Fibroblast of pulmonary artery (primary cell): Measurements from ENCODE around the gene DNAJC13.

Experiments used
- DNase-seq: peaks from one replicate; pipeline ENCODE4 v3.0.0-alpha.2; 2010; ENCODE audit warnings: low read depth
- H3K4me3 ChIP-seq: replicated peaks from 2 replicates; pipeline ENCODE4 v1.5.1; 2011; ENCODE audit warnings: low read depth, mild to moderate bottlenecking, control low read depth, low read length, moderate library complexity
- TF ChIP-seq, protein P1 (sequence below): IDR thresholded peaks from 2 replicates; pipeline ENCODE4 v1.5.1; 2011; ENCODE audit warnings: mild to moderate bottlenecking, control low read depth, low read length, inconsistent platforms; ENCODE audit errors: missing control alignments

DNAJC13 gene

DNA sequence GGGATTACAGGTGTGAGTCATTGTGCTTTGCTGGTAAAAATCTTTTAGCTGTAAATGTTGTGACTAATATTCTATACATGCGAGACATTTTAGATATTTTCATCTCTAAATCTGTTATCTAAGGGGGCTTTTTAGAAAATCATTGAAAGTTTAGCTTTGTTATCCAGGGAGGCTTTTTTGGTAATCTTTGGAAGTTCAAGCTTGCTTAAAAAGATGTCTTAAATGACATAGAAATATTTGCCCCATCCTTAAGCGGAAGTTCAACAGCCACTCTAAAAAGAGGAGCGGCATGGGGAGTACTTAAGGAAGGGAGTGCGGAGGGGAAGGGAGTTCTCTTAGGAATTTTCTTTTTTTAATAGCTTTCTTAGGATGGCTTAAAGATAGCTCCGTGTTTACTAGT, 26.1 kb downstream of the DNAJC13 start:
- no peak overlapping the region for H3K4me3 ChIP-seq
- TF ChIP-seq, protein P1, sequence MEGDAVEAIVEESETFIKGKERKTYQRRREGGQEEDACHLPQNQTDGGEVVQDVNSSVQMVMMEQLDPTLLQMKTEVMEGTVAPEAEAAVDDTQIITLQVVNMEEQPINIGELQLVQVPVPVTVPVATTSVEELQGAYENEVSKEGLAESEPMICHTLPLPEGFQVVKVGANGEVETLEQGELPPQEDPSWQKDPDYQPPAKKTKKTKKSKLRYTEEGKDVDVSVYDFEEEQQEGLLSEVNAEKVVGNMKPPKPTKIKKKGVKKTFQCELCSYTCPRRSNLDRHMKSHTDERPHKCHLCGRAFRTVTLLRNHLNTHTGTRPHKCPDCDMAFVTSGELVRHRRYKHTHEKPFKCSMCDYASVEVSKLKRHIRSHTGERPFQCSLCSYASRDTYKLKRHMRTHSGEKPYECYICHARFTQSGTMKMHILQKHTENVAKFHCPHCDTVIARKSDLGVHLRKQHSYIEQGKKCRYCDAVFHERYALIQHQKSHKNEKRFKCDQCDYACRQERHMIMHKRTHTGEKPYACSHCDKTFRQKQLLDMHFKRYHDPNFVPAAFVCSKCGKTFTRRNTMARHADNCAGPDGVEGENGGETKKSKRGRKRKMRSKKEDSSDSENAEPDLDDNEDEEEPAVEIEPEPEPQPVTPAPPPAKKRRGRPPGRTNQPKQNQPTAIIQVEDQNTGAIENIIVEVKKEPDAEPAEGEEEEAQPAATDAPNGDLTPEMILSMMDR: no peak
- DNase-seq: no peak

DNA sequence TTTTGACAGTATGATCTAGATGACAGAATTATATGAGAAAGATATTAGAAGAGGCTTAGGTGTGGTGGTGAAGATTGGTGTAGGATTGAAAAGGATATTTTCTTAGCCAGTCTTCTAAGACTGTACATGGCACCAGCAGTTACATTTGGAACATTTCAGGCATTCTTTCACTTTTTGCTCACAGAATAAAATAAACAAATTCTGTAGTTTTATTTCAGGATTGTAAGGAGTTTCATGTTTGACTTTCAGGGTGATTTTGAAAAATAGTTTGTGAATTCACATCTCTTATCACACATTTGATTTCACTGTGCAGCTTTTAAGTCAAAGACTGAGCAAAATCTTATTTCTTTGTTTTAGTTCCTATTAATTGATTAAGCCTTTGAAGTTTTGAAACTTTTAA, 27.1 kb downstream of the DNAJC13 start:
- no peak overlapping the region for H3K4me3 ChIP-seq
- DNase-seq: no peak
- TF ChIP-seq, protein P1: no peak

- DNase-seq: peak; percentile 79
- no peak overlapping the region for H3K4me3 ChIP-seq
- TF ChIP-seq, protein P1: no peak
Observed at GRCh38 chr3:132445817-132446216, 28.5 kb downstream of the DNAJC13 start.

- TF ChIP-seq, protein P1: no peak
- peak; percentile 66 for DNase-seq
Observed at GRCh38 chr3:132448216-132448961, 31.1 kb downstream of the DNAJC13 start.

DNA sequence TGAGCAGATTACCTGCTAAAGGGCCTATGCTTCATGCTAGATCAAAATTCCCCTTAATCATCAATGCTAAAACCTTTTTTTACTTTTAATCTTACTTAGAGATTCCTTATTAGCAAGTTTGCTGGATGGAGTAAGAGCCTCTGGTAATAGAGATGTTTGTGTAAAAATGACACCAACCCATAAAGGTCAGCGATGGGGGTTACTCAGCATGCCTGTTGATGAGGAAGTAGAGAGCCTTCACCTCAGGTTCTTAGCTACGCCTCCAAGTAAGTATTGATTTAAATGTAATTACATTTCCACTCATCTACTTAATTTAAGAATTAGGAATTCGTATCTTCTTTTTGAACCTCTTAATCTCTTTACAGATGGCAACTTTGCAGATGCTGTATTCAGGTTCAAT, 38.8 kb downstream of the DNAJC13 start:
- TF ChIP-seq, protein P1: no peak
- H3K4me3 ChIP-seq: no peak overlapping the region
- DNase-seq: no peak

More at GRCh38 chr3:132448216-132448961, 31.1 kb downstream of the DNAJC13 start:
- H3K4me3 ChIP-seq: no peak overlapping the region

DNA sequence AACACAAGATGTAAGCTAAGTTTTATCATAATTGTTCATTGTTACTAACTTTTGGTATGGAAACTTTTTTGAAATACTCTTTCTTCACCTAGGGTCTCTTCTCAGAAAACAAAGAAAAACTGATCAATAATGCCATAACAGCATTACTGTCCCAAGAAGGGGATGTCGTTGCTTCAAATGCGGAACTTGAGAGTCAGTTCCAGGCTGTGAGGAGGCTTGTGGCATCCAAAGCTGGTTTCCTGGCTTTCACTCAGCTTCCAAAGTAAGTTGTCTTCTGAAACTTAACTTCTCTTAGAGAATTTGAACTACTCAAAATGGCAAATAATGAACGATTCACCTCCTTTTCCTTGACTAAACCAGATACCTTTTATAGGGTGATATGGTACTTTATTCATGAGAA, 39.3 kb downstream of the DNAJC13 start:
- TF ChIP-seq, protein P1: no peak
- no peak for DNase-seq
- no peak overlapping the region for H3K4me3 ChIP-seq

DNA sequence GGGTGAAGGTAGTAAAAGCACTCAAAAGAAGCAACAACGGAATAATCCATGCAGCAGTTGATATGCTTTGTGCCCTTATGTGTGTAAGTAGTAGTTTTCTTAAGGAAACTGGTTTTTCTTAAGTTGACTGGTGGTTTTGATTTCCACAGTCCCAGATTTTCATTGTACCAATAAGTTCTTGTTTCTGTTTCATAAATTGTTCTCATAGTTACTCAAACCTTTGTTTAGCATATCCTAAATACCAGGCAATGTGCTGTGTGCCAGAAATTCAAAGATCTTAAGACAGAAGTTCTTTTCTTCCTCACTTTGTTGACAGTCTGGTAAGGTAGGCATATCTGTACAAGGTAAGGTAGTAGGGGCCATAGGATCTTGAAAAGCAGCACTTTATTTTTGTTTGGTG, 40.0 kb downstream of the DNAJC13 start:
- TF ChIP-seq, protein P1: no peak
- no peak for DNase-seq
- H3K4me3 ChIP-seq: no peak overlapping the region
